SW 1271 (cell line): ENCODE results near the gene ADAMTS20.
"Not testable (repeated sequence)": the region's sequence is repeated elsewhere in the genome, so short reads cannot be mapped to it uniquely, and the experiment has no call there.

Experiments
- DNase-seq, 2 experiments: peaks; one replicate each; lab custom pipeline; 2025; lab: John Stamatoyannopoulos, UW

Gene ADAMTS20

GRCh38 chr12:43361031-43361710 lies 190.8 kb downstream of the ADAMTS20 start:
- DNase-seq = no peak

GRCh38 chr12:43360001-43360400 lies 192.0 kb downstream of the ADAMTS20 start:
- not testable (repeated sequence) for DNase-seq

GRCh38 chr12:43357141-43357540 lies 194.9 kb downstream of the ADAMTS20 start:
- no peak for DNase-seq

- no peak for DNase-seq
These were observed 200.0 kb downstream of the ADAMTS20 start for GRCh38 chr12:43352001-43352400.

- peak in 1 of 2 experiments; percentile 11 for DNase-seq
These were observed 202.1 kb downstream of the ADAMTS20 start for GRCh38 chr12:43349863-43350262.

- DNase-seq = no peak
These were observed 203.8 kb downstream of the ADAMTS20 start for GRCh38 chr12:43348221-43348620.

- DNase-seq = no peak
These were observed 205.0 kb downstream of the ADAMTS20 start for GRCh38 chr12:43347026-43347425.

GRCh38 chr12:43345023-43345422 lies 207.0 kb downstream of the ADAMTS20 start:
- DNase-seq = no peak

GRCh38 chr12:43341785-43342313 lies 210.2 kb downstream of the ADAMTS20 start:
- DNase-seq = not testable (repeated sequence)

GRCh38 chr12:43338848-43339526 lies 213.0 kb downstream of the ADAMTS20 start:
- peak; percentile 12 to 46 for DNase-seq

- no peak for DNase-seq
These were observed 214.2 kb downstream of the ADAMTS20 start for GRCh38 chr12:43337571-43338444.

- peak in 1 of 2 experiments; percentile 31 for DNase-seq
These were observed 214.9 kb downstream of the ADAMTS20 start for GRCh38 chr12:43336962-43337555.

GRCh38 chr12:43333644-43334043 lies 218.4 kb downstream of the ADAMTS20 start:
- DNase-seq = no peak

- no peak for DNase-seq
These were observed 218.9 kb downstream of the ADAMTS20 start for GRCh38 chr12:43332977-43333640.

- no peak for DNase-seq
These were observed 220.1 kb downstream of the ADAMTS20 start for GRCh38 chr12:43331935-43332334.

GRCh38 chr12:43329375-43329774 lies 222.6 kb downstream of the ADAMTS20 start:
- no peak for DNase-seq

- DNase-seq = no peak
These were observed 226.2 kb downstream of the ADAMTS20 start for GRCh38 chr12:43325786-43326185.

- DNase-seq = no peak
These were observed 231.7 kb downstream of the ADAMTS20 start for GRCh38 chr12:43320281-43320680.

GRCh38 chr12:43318021-43318420 lies 234.0 kb downstream of the ADAMTS20 start:
- DNase-seq = no peak

GRCh38 chr12:43317156-43317555 lies 234.8 kb downstream of the ADAMTS20 start:
- DNase-seq = no peak

GRCh38 chr12:43316520-43316919 lies 235.5 kb downstream of the ADAMTS20 start:
- DNase-seq = no peak
